Measurements from ENCODE around the gene CDS2.

GRCh38 chr20:5187122-5187521 is 60.3 kb downstream of the CDS2 start:
- TF ChIP-seq CTCF (IDR thresholded peaks at IDR 0.05; ENCODE audit: poor library complexity, severe bottlenecking) (no peak), EP300 (conservative IDR thresholded peaks at IDR 0.05; ENCODE audit: poor library complexity, severe bottlenecking) (no peak), EZH2 (IDR thresholded peaks at IDR 0.05; ENCODE audit: borderline replicate concordance, insufficient read depth, low read length, poor library complexity, severe bottlenecking) (no peak), POLR2AphosphoS5 (IDR thresholded peaks at IDR 0.05) (no peak)
- TF ChIP-seq, protein P1, sequence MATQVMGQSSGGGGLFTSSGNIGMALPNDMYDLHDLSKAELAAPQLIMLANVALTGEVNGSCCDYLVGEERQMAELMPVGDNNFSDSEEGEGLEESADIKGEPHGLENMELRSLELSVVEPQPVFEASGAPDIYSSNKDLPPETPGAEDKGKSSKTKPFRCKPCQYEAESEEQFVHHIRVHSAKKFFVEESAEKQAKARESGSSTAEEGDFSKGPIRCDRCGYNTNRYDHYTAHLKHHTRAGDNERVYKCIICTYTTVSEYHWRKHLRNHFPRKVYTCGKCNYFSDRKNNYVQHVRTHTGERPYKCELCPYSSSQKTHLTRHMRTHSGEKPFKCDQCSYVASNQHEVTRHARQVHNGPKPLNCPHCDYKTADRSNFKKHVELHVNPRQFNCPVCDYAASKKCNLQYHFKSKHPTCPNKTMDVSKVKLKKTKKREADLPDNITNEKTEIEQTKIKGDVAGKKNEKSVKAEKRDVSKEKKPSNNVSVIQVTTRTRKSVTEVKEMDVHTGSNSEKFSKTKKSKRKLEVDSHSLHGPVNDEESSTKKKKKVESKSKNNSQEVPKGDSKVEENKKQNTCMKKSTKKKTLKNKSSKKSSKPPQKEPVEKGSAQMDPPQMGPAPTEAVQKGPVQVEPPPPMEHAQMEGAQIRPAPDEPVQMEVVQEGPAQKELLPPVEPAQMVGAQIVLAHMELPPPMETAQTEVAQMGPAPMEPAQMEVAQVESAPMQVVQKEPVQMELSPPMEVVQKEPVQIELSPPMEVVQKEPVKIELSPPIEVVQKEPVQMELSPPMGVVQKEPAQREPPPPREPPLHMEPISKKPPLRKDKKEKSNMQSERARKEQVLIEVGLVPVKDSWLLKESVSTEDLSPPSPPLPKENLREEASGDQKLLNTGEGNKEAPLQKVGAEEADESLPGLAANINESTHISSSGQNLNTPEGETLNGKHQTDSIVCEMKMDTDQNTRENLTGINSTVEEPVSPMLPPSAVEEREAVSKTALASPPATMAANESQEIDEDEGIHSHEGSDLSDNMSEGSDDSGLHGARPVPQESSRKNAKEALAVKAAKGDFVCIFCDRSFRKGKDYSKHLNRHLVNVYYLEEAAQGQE (IDR thresholded peaks at IDR 0.05; ENCODE audit: borderline replicate concordance), result no peak
